IMR-90 (cell line): ENCODE results near the gene GABBR2. TPM values are rescaled to one million over a fixed set of nuclear protein-coding genes. Genes with fewer than 3 reads are reported as not detected.

Experiments used
- ATAC-seq: fragments of 200-7000 bp; cut with Tn5 transposase; 2 replicates; pipeline ENCODE4 v1.9.1; 2020; ENCODE audit warnings: low read depth, mild to moderate bottlenecking, moderate library complexity
- BruUV-seq: library from RNA; stranded (reverse); fragments of 400-500 nt; replicated peaks from 2 replicates; lab custom pipeline; 2021; lab: Mats Ljungman, UMichigan
- CTCF ChIA-PET: fragments of 300-600 bp; formaldehyde crosslinking; extraction: SDS; loops from one replicate; lab custom pipeline; 2021; ENCODE audit warnings: antibody characterized with exemption; lab: Yijun Ruan, JAX
- POLR2A ChIA-PET: fragments of 300-600 bp; sonication (Branson Sonifier 250); formaldehyde crosslinking; loops from one replicate; lab custom pipeline; 2022; ENCODE audit warnings: antibody characterized with exemption; ENCODE audit not compliant: unreplicated experiment; lab: Charles Lee
- DNase-seq: peaks from one replicate; pipeline ENCODE4 v3.0.0; 2013
- H2AFZ ChIP-seq: replicated peaks from 2 replicates; pipeline ENCODE3; 2013; ENCODE audit warnings: low read length, mild to moderate bottlenecking; ENCODE audit not compliant: poor library complexity
- H2AK5ac ChIP-seq: 2 replicates; pipeline ENCODE4 v1.6.1; 2013; ENCODE audit warnings: low read depth, low read length, inconsistent platforms
- H2AK9ac ChIP-seq: replicated peaks from 2 replicates; pipeline ENCODE3; 2013; ENCODE audit warnings: mild to moderate bottlenecking, low read depth, low read length, moderate library complexity; ENCODE audit not compliant: poor library complexity
- H2BK120ac ChIP-seq: 2 replicates; pipeline ENCODE4 v1.6.1; 2013; ENCODE audit warnings: low read depth, low read length, inconsistent platforms
- H2BK15ac ChIP-seq: 3 replicates; pipeline ENCODE4 v1.6.1; 2013; ENCODE audit warnings: low read depth, low read length, inconsistent platforms
- H2BK20ac ChIP-seq: 2 replicates; pipeline ENCODE4 v1.6.1; 2013; ENCODE audit warnings: low read depth, mild to moderate bottlenecking, inconsistent platforms, low read length, moderate library complexity
- H2BK5ac ChIP-seq: 2 replicates; pipeline ENCODE4 v1.6.1; 2013; ENCODE audit warnings: mild to moderate bottlenecking, low read depth, low read length, inconsistent platforms; ENCODE audit not compliant: poor library complexity, severe bottlenecking
- H3K14ac ChIP-seq: replicated peaks from 2 replicates; pipeline ENCODE4 v1.6.1; 2013; ENCODE audit warnings: low read depth, low read length, inconsistent platforms
- H3K18ac ChIP-seq: 2 replicates; pipeline ENCODE4 v1.6.1; 2013; ENCODE audit warnings: low read depth, low read length, control low read depth
- H3K23ac ChIP-seq: 2 replicates; pipeline ENCODE4 v1.6.1; 2013; ENCODE audit warnings: low read depth, low read length, inconsistent platforms
- H3K27ac ChIP-seq: 2 replicates; pipeline ENCODE4 v1.5.1; 2013; ENCODE audit warnings: mild to moderate bottlenecking, control low read depth, low read length; ENCODE audit not compliant: insufficient read depth
- H3K27me3 ChIP-seq: 2 replicates; pipeline ENCODE4 v1.6.1; 2013; ENCODE audit warnings: low read length; ENCODE audit not compliant: control insufficient read depth, insufficient read depth
- H3K36me3 ChIP-seq: 2 replicates; pipeline ENCODE4 v1.6.1; 2013; ENCODE audit warnings: low read length, mixed read lengths; ENCODE audit not compliant: control insufficient read depth, insufficient read depth
- H3K4ac ChIP-seq: 2 replicates; pipeline ENCODE4 v1.6.1; 2013; ENCODE audit warnings: low read depth, low read length, inconsistent platforms
- H3K4me1 ChIP-seq: 2 replicates; pipeline ENCODE4 v1.6.1; 2013; ENCODE audit warnings: low read length, mixed read lengths; ENCODE audit not compliant: control insufficient read depth, insufficient read depth
- H3K4me2 ChIP-seq: 2 replicates; pipeline ENCODE4 v1.6.1; 2013; ENCODE audit warnings: low read depth, mild to moderate bottlenecking, control low read depth, low read length, moderate library complexity
- H3K4me3 ChIP-seq: 2 replicates; pipeline ENCODE4 v1.5.1; 2013; ENCODE audit warnings: low read depth, mild to moderate bottlenecking, control low read depth, low read length, moderate library complexity; ENCODE audit not compliant: insufficient read depth
- H3K56ac ChIP-seq: 2 replicates; pipeline ENCODE4 v1.6.1; 2013; ENCODE audit warnings: low read length, inconsistent platforms; ENCODE audit not compliant: insufficient read depth; ENCODE audit errors: extremely low read depth
- H3K79me1 ChIP-seq, 2 experiments: 2 replicates each; pipeline ENCODE4 v1.6.1; 2013; ENCODE audit warnings: low read length in 2 of 2, inconsistent platforms in 1 of 2, low read depth in 1 of 2
- H3K9ac ChIP-seq: 2 replicates; pipeline ENCODE4 v1.6.1; 2013; ENCODE audit warnings: low read depth, low read length, control low read depth
- H3K9me1 ChIP-seq: 2 replicates; pipeline ENCODE4 v1.6.1; 2013; ENCODE audit warnings: low read length, inconsistent platforms; ENCODE audit not compliant: insufficient read depth
- H3K9me3 ChIP-seq: 2 replicates; pipeline ENCODE4 v1.6.1; 2013; ENCODE audit warnings: low read length; ENCODE audit not compliant: control insufficient read depth, insufficient read depth
- H4K20me1 ChIP-seq: 2 replicates; pipeline ENCODE4 v1.6.1; 2013; ENCODE audit warnings: low read length, inconsistent platforms; ENCODE audit not compliant: insufficient read depth
- H4K5ac ChIP-seq: 2 replicates; pipeline ENCODE4 v1.6.1; 2013; ENCODE audit warnings: mild to moderate bottlenecking, low read depth, low read length, control low read depth
- H4K8ac ChIP-seq, 2 experiments: 2 replicates each; pipeline ENCODE4 v1.6.1; 2013; ENCODE audit warnings: low read depth in 2 of 2, low read length in 2 of 2, control low read depth in 1 of 2, inconsistent platforms in 1 of 2
- H4K91ac ChIP-seq: 2 replicates; pipeline ENCODE4 v1.6.1; 2013; ENCODE audit warnings: low read depth, low read length, inconsistent platforms; ENCODE audit not compliant: insufficient read depth
- ELK1 ChIP-seq: fragments of 150-350 bp; IDR thresholded peaks from 2 replicates; pipeline ENCODE4 v1.6.1; 2016; ENCODE audit warnings: low read depth, mild to moderate bottlenecking, low read length, moderate library complexity, borderline replicate concordance
- MAFK ChIP-seq: IDR thresholded peaks from 2 replicates; pipeline ENCODE4 v1.6.1; 2012; ENCODE audit warnings: low read depth, low read length, improper control_type of control experiment
- POLR2A ChIP-seq: IDR thresholded peaks from 2 replicates; pipeline ENCODE4 v1.6.1; 2012; ENCODE audit warnings: mild to moderate bottlenecking, low read depth, low read length
- RAD21 ChIP-seq: IDR thresholded peaks from 2 replicates; pipeline ENCODE4 v1.6.1; 2012; ENCODE audit warnings: low read length, improper control_type of control experiment
- SMC3 ChIP-seq: fragments of 150-350 bp; IDR thresholded peaks from 2 replicates; pipeline ENCODE4 v1.6.1; 2016; ENCODE audit warnings: low read depth, mild to moderate bottlenecking, antibody characterized with exemption, low read length, moderate library complexity
- WGBS, 2 experiments: methylation state at CpG; one replicate each; pipeline versions ENCODE4 v1.1.5 to v1.1.7; 2013; ENCODE audit warnings: missing lambda C conversion rate in 2 of 2; ENCODE audit not compliant: insufficient read length in 1 of 2; ENCODE audit errors: extremely low coverage in 2 of 2; 5-methylcytosine and 5-hydroxymethylcytosine counted together
- dilution Hi-C: fragments of 300-500 bp; cut with HindIII; formaldehyde crosslinking; loops from one replicate; pipeline ENCODE4 v1.14.3; 2018; ENCODE audit warnings: low sequenced_read_pairs; ENCODE audit not compliant: unreplicated experiment
- in situ Hi-C: fragments of 300-500 bp; cut with MboI; formaldehyde crosslinking; loops from 3 replicates; pipeline ENCODE4 v1.14.3; 2019; ENCODE audit warnings: low sequenced_read_pairs, inconsistent platforms, mixed read lengths
- intact Hi-C: fragments of 100-400 bp; cut with micrococcal nuclease; formaldehyde crosslinking; loops from 2 replicates; pipeline ENCODE4 v1.10.0; 2022
- polyA plus RNA-seq, 3 experiments: library from polyadenylated mRNA; depleted of rRNA; stranded (reverse); fragments of >200 nt; gene quantifications; 2 replicates each; pipeline ENCODE4 v1.2.3, GENCODE V29; 2012; ENCODE audit warnings: low replicate concordance in 1 of 3
- total RNA-seq: library from RNA; depleted of rRNA; stranded (reverse); fragments of >200 nt; gene quantifications from 2 replicates; pipeline ENCODE4 v1.2.3, GENCODE V29; 2012
- TF ChIP-seq, protein P1 (sequence below): fragments of 150-350 bp; IDR thresholded peaks from 2 replicates; pipeline ENCODE4 v1.6.1; 2017; ENCODE audit warnings: mild to moderate bottlenecking, antibody characterized with exemption, low read length, low read depth

Gene GABBR2
- total and polyA plus RNA-seq, 2 of the 4 experiments (the other 2 are of a cell fraction), result 14.2 to 20.3 TPM

DNA sequence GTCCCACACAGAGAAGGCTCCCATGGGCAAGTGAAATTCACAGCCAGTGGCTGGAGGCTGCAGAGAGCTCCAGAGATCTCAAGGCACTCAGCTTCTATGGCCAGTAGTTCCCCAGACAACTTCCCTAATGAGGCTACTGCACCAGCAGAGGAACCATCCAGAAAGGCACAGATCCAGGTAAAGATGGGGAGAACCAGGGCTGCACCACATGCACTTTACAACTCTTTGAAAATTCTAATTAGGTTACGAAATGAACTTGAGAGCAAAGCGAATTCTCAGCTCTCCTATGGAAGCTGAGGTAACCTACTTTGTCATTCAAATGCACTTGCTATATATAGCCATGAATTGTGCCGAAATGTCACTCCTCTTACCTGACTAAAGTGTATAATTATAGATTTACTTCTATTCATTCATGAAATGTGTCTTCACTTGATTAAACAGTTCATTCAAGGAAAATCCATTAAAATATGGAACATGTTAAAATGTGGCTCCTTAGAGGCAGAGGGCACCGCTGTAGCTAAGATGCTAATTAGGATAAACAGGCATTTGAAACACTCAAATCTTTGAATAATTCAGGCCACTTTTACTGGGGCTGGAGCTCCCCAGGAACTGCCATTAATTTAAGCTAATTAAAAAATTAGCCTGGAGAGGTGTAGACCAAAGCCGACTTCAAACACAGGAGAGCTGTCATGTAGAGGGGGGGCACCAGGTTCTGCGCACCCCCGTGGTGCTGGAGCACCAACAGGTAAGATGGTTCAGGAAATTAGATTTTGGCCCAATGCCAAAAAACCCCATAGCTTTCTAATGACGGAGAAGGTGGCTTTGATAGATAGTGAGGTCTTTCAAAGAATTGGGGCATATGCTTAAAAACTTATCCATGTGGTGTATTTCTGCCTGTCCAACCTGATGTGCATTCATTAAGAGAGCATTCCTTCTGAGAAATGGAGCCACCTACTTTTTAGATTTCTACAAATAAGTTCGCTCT lies 204.1 kb downstream of the GABBR2 start:
- Histone ChIP-seq H4K5ac (peak overlapping the region; percentile 86; the same call in 1 of the 2 replicates), H3K9me3 (no peaks in the 10 kb centered on the region), H3K27me3 (no peaks in the 10 kb centered on the region), H2AK5ac (peak overlapping the region; percentile 90), H2AK9ac (peak overlapping the region; percentile 63), H3K9me1 (peaks cover 32% of the 10 kb centered on the region), H2AFZ (peak overlapping the region; percentile 3), H3K4me1 (peaks cover 23% of the 10 kb centered on the region), H3K4me2 (no peak overlapping the region), H3K56ac (no peak overlapping the region), H3K18ac (peak overlapping the region; percentile 65; the same call in 1 of the 2 replicates), H3K27ac (no peak overlapping the region), H2BK15ac (peak overlapping the region; percentile 59; the same call in 2 of the 3 replicates), H4K8ac (peak overlapping the region; percentile 44 to 95; a peak in 3 of 4 replicates), H3K79me1 (peaks cover 15 to 57% of the 10 kb centered on the region in 2 experiments; a peak in 3 of 4 replicates), H3K23ac (peak overlapping the region; percentile 63; the same call in 1 of the 2 replicates), H4K20me1 (no peaks in the 10 kb centered on the region), H2BK5ac (peak overlapping the region; percentile 93), H3K36me3 (no peaks in the 10 kb centered on the region), H3K9ac (no peak overlapping the region), H4K91ac (peak overlapping the region; percentile 89), H3K14ac (peak overlapping the region; percentile 85; the same call in 1 of the 2 replicates), H3K4ac (peak overlapping the region; percentile 91), H3K4me3 (no peak overlapping the region), H2BK20ac (peak overlapping the region; percentile 88; the same call in 1 of the 2 replicates), H2BK120ac (peak overlapping the region; percentile 90; the same call in 1 of the 2 replicates)
- in situ Hi-C loops (no loop called here), dilution Hi-C loops (no loop called here), intact Hi-C loops (no loop called here)
- ATAC-seq (no peak), DNase-seq (no peak)
- WGBS, 2 experiments, result no CpG with 5 or more reads among the region's 9 CpGs
- BruUV-seq, result no TSS peak
- TF ChIP-seq POLR2A (no peak), MAFK (no peak), SMC3 (no peak), RAD21 (no peak), ELK1 (no peak)
- TF ChIP-seq, protein P1, sequence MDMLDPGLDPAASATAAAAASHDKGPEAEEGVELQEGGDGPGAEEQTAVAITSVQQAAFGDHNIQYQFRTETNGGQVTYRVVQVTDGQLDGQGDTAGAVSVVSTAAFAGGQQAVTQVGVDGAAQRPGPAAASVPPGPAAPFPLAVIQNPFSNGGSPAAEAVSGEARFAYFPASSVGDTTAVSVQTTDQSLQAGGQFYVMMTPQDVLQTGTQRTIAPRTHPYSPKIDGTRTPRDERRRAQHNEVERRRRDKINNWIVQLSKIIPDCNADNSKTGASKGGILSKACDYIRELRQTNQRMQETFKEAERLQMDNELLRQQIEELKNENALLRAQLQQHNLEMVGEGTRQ, result no peak
- ChIA-PET CTCF (interaction anchor here (0.6 kb wide), 1 partner anchor 293 kb away, joined by 4 read pairs; no protein-coding TSS in a partner anchor), POLR2A (interaction anchor here (0.6 kb wide), 1 partner anchor 15 kb away, joined by 3 read pairs; no protein-coding TSS in a partner anchor)
